HL-60 (cell line): ENCODE measurements around the gene CCT2.
A peak's percentile ranks its signal among the peaks of the same experiment; 100 is the strongest.
"Not testable (repeated sequence)": the region's sequence is repeated elsewhere in the genome, so short reads cannot be mapped to it uniquely, and the experiment has no call there.

ENCODE experiments used
- DNase-seq, 2 experiments: peaks; one replicate each; pipeline ENCODE4 v3.0.0-alpha.2; 2010 to 2020; ENCODE audit warnings: low read depth in 1 of 2, low spot score in 1 of 2
- H3K27ac ChIP-seq: fragments of 250-450 bp; sonication (Bioruptor Pico); replicated peaks from 2 replicates; pipeline ENCODE4 v1.5.1; 2020; ENCODE audit warnings: mild to moderate bottlenecking, moderate library complexity
- H3K27me3 ChIP-seq: fragments of 250-450 bp; sonication (Bioruptor Pico); 2 replicates; pipeline ENCODE4 v1.5.1; 2021; ENCODE audit warnings: mild to moderate bottlenecking, moderate library complexity; ENCODE audit not compliant: insufficient read depth, poor library complexity, severe bottlenecking
- H3K4me3 ChIP-seq: replicated peaks from 2 replicates; pipeline ENCODE4 v1.5.1; 2011; ENCODE audit warnings: mild to moderate bottlenecking, control low read depth, low read length; ENCODE audit not compliant: insufficient read depth
- CTCF ChIP-seq: IDR thresholded peaks from one replicate; pipeline ENCODE4 v1.5.1; 2011; ENCODE audit warnings: low read length, control low read depth, inconsistent platforms; ENCODE audit not compliant: insufficient read depth
- GABPA ChIP-seq: IDR thresholded peaks from 2 replicates; pipeline ENCODE4 v1.6.1; 2012; ENCODE audit warnings: low read depth
- POLR2AphosphoS5 ChIP-seq: IDR thresholded peaks from 2 replicates; pipeline ENCODE4 v1.6.1; 2012; ENCODE audit warnings: low read depth
- REST ChIP-seq: IDR thresholded peaks from 2 replicates; pipeline ENCODE4 v1.6.1; 2012; ENCODE audit warnings: low read depth; ENCODE audit not compliant: insufficient replicate concordance
- SPI1 ChIP-seq: IDR thresholded peaks from 2 replicates; pipeline ENCODE4 v1.6.1; 2012; ENCODE audit warnings: low read depth, mild to moderate bottlenecking, borderline replicate concordance

The CCT2 gene

GRCh38 chr12:69598174-69598753 is 13.0 kb downstream of the CCT2 start:
- H3K27me3 ChIP-seq = no peaks in the 10 kb centered on the region
- DNase-seq = peak in 1 of 2 experiments; percentile 10
- H3K4me3 ChIP-seq = no peak overlapping the region
- TF ChIP-seq POLR2AphosphoS5 (no peak), SPI1 (no peak), GABPA (no peak), CTCF (no peak), REST (no peak)
- no peak overlapping the region for H3K27ac ChIP-seq

GRCh38 chr12:69600804-69601203 is 15.5 kb downstream of the CCT2 start:
- no peak for TF ChIP-seq SPI1
- TF ChIP-seq CTCF = no peak
- TF ChIP-seq POLR2AphosphoS5 = no peak

GRCh38 chr12:69601962-69602685 is 16.9 kb downstream of the CCT2 start:
- Histone ChIP-seq H3K27me3 (no peaks in the 10 kb centered on the region), H3K4me3 (no peak overlapping the region), H3K27ac (no peak overlapping the region)
- DNase-seq = no peak
- no peak for TF ChIP-seq GABPA
- TF ChIP-seq REST = no peak
- peak; percentile 31; the same call in 1 of the 2 replicates for TF ChIP-seq POLR2AphosphoS5

More at GRCh38 chr12:69600804-69601203, 15.5 kb downstream of the CCT2 start:
- Histone ChIP-seq H3K4me3 (no peak overlapping the region), H3K27me3 (no peaks in the 10 kb centered on the region), H3K27ac (no peak overlapping the region)
- DNase-seq = no peak

GRCh38 chr12:69602954-69603353 is 17.7 kb downstream of the CCT2 start:
- no peak for DNase-seq
- H3K27ac ChIP-seq = no peak overlapping the region
- H3K27me3 ChIP-seq = no peaks in the 10 kb centered on the region
- H3K4me3 ChIP-seq = no peak overlapping the region
- no peak for TF ChIP-seq POLR2AphosphoS5
- TF ChIP-seq REST = no peak
- TF ChIP-seq SPI1 = no peak
- no peak for TF ChIP-seq CTCF
- TF ChIP-seq GABPA = no peak

GRCh38 chr12:69603556-69603955 is 18.3 kb downstream of the CCT2 start:
- not testable (repeated sequence) for H3K27me3 ChIP-seq, DNase-seq, H3K27ac ChIP-seq, H3K4me3 ChIP-seq

- H3K4me3 ChIP-seq, H3K27me3 ChIP-seq, H3K27ac ChIP-seq, DNase-seq: not testable (repeated sequence)
Measured at GRCh38 chr12:69604275-69604674, 19.0 kb downstream of the CCT2 start.
